Measurements from ENCODE around the gene PITPNM1. TPM values are rescaled to one million over a fixed set of nuclear protein-coding genes. Genes with fewer than 3 reads are reported as not detected.
"Not testable (repeated sequence)": the region's sequence is repeated elsewhere in the genome, so short reads cannot be mapped to it uniquely, and the experiment has no call there.

The PITPNM1 gene
- total and polyA plus RNA-seq, 12 donors: 16.4 to 146 (median 53.3) TPM

- Histone ChIP-seq H3K4me3 (no peak overlapping the region), H3K9me3 (replicated peaks in 1 of 3) (no peaks in the 10 kb centered on the region), H3K27ac (no peak overlapping the region), H3K27me3 (no peaks in the 10 kb centered on the region), H3K4me1 (replicated peaks in 1 of 2) (peaks cover 17 to 24% of the 10 kb centered on the region in 2 donors), H3K36me3 (replicated peaks in 1 of 2) (peaks cover 0 to 42% of the 10 kb centered on the region in 2 donors)
- TF ChIP-seq CTCF (IDR thresholded peaks at IDR 0.05) (no peak), POLR2A (IDR thresholded peaks at IDR 0.05) (no peak)
- no peak for DNase-seq
- 82 to 94% (median 87%) methylated on average over 16 to 20 of the region's 20 CpGs for WGBS, 4 donors
- intact Hi-C loops (cut with DNase I): no loop called here
Measured at GRCh38 chr11:67486481-67487195, 18.5 kb downstream of the PITPNM1 start.

DNA sequence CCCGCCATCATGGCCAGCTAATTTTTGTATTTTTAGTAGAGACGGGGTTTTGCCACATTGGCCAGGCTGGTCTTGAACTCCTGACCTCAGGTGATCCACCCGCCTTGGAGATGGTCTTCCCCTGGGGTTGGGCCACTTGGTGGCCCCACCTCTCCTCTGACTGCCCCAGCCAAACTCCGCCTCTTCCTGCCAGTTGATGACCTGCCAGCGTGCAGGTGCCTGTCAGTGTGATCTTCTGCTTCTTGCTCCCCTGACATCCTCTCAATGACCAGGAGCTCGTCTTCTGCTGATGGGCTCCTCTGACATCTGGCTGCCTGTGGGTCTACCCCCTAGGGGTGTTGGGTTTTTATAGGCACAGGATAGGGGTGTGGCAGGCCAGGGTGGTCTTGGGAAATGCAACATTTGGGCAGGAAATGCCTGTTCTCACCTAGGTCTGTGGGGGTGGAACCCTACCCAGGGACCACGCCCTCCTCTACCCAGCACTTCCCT is 19.2 kb downstream of the PITPNM1 start:
- H3K4me3 ChIP-seq; H3K27me3 ChIP-seq; intact Hi-C loops (cut with DNase I); DNase-seq; H3K9me3 ChIP-seq (replicated peaks in 1 of 3); H3K27ac ChIP-seq: not testable (repeated sequence)
- peaks cover 0 to 35% of the 10 kb centered on the region in 2 donors for H3K36me3 ChIP-seq (replicated peaks in 1 of 2)
- peaks cover 17 to 24% of the 10 kb centered on the region in 2 donors for H3K4me1 ChIP-seq (replicated peaks in 1 of 2)
- WGBS, 4 donors: 85 to 91% (median 88%) methylated on average over 7 of the region's 7 CpGs

DNA sequence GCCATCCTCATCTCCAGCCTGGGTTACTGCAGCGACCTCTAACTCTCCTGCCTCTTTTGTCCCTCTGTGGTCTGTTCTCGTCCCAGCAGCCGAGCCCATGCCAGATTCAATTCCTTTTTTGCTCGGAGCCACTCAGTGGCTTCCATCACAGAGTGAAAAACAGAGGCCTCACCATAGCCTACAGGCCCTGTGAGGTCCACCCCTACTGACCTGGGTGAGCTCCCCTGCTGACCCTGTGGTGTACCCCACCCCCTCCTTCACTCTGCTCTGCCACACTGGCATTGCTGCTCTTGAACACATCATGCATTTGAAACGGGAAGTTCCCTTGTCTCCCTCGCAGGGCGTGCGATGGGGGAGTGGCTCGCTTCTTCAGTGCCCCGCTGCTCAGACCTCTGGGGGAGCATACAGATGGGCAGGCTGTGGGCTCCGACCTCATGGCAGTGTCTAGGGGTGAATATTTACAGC is 20.3 kb downstream of the PITPNM1 start:
- no peak for DNase-seq
- Histone ChIP-seq H3K4me3 (no peak overlapping the region), H3K27me3 (no peaks in the 10 kb centered on the region), H3K36me3 (replicated peaks in 1 of 2) (peaks cover 0 to 25% of the 10 kb centered on the region in 2 donors), H3K4me1 (replicated peaks in 1 of 2) (peaks cover 17 to 24% of the 10 kb centered on the region in 2 donors), H3K9me3 (replicated peaks in 1 of 3) (no peaks in the 10 kb centered on the region), H3K27ac (no peak overlapping the region)
- 68 to 80% (median 75%) methylated on average over 9 to 11 of the region's 11 CpGs for WGBS, 4 donors
- intact Hi-C loops (cut with DNase I): no loop called here
- TF ChIP-seq POLR2A (IDR thresholded peaks at IDR 0.05): no peak
- no peak for TF ChIP-seq CTCF (IDR thresholded peaks at IDR 0.05)

GRCh38 chr11:67483831-67484665 is 21.1 kb downstream of the PITPNM1 start:
- Histone ChIP-seq H3K4me3 (peak overlapping the region in 1 of 4 donors; percentile 67), H3K36me3 (replicated peaks in 1 of 2) (peaks cover 0 to 16% of the 10 kb centered on the region in 2 donors), H3K27me3 (no peaks in the 10 kb centered on the region), H3K9me3 (replicated peaks in 1 of 3) (no peaks in the 10 kb centered on the region), H3K27ac (peak overlapping the region in 1 of 5 donors; percentile 26), H3K4me1 (replicated peaks in 1 of 2) (peaks cover 17 to 24% of the 10 kb centered on the region in 2 donors)
- TF ChIP-seq CTCF (IDR thresholded peaks at IDR 0.05): no peak
- no peak for TF ChIP-seq POLR2A (IDR thresholded peaks at IDR 0.05)
- 88 to 92% (median 88%) methylated on average over 13 to 16 of the region's 16 CpGs for WGBS, 4 donors
- intact Hi-C loops (cut with DNase I): no loop called here
- no peak for DNase-seq

Measured in adrenal gland (tissue), 12 donors.